Fibroblast of skin of back (primary cell): Measurements from ENCODE around the gene EYS.
"Not testable (repeated sequence)": the region's sequence is repeated elsewhere in the genome, so short reads cannot be mapped to it uniquely, and the experiment has no call there.

Source experiments
- DNase-seq: peaks from one replicate; pipeline ENCODE4 v3.0.0-alpha.2; 2013

Gene EYS

DNA sequence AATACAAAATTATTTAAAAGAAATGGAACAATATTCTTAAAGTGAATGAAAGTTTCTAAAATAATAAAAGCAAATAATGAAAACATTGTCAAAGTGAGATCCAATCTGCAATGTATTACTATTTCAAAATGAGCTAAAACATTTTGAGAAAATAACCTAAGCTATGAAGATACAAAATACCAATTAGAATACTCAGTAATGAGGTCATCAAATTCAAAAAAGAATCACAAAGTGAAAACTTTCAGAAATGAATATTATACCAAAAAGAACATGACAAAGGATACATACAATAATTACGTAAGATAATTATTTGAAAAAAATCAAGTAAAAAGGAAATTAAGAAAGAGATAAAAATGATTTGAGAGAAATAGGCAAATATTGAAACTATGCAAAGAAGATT, 634.5 kb downstream of the EYS start:
- DNase-seq: no peak

DNA sequence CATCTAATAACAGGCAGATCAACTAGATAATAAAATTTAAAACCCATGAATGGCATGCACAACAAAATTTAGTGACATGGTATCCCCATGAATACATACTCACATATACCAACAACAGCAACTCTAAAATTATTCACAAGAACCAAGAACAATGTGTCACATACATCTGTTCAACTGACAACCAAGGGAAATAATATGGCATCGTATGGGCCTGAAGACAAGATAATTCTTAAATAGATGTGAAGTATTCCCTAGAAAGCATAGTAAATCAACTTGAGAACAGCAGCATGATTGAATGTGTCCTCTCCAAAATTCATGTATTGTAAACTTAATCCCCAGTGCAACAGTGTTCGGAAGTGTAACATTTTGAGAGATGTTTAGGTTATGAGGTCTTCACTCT, 635.5 kb downstream of the EYS start:
- no peak for DNase-seq

DNA sequence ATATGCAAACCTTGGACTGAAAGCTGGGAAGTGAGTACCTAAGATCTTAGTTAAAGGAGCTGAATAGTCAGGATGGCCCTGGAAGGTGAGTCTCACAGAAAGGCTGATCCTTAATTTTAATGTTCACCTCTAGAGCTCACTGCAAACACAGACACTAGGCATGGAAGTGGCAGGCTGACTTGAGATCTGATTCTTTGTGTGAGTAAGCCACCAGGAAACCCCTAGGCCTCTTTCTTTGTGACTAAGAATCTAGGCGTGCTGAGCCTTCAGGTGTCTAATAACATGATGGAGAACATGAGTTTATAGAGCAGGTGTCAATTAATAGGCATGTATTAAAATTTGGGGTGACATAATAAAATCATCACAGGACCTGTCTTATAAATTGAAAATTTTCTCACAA, 642.2 kb downstream of the EYS start:
- no peak for DNase-seq

DNA sequence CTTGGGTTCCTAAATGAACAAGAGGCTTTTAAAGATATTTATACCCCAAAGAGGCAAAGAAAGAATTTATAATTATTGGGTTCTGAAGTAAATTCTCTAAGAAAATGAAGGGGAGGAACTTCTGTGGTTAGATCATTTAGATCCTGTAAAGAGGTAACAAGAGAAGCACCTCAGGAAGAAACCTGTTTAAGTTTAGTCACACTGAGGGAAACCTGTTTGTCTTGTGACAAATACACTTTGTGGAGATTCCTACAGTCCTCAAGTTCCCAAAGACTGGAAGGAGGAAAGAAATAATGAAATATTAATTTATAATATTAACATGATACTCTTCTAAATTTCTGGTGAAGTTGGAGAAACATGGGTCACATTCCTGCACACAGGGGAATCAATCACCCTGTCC, 647.5 kb downstream of the EYS start:
- DNase-seq: no peak

DNA sequence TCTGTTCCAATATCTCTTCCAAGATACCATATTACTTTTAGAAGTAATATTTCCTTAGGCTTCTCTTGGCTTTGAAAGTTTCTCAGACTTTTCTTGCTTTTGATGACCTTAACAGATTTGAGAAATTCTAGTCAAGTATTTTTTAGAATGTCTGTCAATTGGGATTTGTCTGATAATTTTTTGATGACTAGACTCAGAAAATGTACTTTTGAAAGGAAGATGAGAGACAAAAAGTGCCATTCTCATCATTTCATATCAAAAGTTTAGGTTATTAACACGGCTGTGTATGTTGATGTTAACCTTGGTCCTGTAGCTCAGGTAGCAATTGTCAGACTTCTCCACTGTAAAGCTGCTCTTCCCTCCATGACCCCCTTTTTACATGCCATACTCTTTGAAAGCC, 651.5 kb downstream of the EYS start:
- no peak for DNase-seq

DNA sequence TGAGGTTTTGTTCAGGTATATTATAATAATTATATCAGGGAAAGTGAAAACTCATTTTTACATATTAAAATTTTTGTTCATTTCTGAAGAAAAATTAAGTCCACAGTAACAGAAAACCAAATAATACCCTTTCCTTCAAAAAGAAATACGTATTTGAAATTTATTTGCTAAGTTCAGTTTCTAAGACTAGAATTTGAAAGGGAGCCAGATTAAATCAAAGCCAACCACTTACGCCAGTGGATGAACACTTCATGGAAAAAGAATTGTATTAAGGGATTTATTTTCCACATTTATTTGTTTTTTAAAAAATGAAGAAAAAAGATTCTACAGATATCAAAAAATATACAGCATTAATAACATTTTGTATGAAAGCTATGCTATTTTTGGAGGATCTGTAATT, 654.4 kb downstream of the EYS start:
- DNase-seq: no peak

DNA sequence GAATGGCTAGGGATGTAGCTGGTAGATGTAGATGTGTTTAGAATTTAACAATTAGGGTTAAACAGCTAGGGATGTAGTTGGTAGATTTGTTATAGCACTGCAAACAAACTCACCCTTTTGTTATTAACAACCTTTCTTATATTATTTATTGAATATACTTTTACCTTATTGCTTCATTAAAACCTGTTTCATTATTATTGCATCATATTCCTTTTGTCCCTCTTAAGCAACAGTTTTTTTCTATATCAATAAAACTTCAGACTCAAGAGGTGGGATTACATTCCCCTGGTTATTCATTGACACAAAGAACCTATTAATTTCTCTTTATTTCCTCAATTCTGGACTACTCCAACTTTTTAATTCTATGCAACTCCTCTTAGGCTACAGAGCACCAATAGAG, 661.2 kb downstream of the EYS start:
- DNase-seq: no peak

DNA sequence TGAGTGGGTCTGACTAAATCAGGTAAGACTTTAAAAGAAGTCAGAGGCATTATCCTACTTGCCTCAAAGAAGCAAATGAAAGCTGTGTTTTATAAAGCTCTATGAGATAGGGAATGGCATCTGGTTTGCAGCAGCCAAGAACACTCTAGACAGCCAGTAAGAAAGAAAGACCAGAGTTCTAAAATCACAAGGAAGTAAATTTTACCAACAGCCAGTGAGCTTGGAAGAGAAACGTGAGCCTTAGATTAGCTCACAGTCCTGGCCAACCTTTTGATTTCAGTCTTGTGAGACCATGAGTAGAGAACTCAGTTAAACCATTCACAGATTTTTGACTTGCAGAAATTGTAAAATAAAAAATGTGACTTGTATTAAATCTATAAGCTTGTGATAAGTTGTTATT, 693.0 kb downstream of the EYS start:
- DNase-seq: no peak

DNA sequence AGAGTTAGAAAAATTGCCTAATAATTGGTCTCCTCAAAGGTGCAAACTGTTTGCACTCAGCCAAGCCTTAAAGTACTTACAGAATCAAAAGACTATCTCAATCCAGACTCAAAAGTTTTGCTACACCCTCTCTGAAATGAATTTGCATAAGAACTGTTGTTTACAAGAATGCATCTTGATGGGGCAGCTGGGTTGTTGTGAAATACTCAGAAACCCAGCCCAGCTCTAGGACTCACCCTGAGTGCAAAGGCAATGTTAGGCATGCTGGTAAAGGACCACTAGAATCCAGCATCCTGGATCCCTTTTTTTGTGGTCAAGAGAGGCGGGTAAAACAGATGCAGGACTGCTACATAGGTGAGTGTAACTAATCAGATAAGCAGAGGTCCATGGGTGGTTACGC, 700.2 kb downstream of the EYS start:
- DNase-seq: no peak

DNA sequence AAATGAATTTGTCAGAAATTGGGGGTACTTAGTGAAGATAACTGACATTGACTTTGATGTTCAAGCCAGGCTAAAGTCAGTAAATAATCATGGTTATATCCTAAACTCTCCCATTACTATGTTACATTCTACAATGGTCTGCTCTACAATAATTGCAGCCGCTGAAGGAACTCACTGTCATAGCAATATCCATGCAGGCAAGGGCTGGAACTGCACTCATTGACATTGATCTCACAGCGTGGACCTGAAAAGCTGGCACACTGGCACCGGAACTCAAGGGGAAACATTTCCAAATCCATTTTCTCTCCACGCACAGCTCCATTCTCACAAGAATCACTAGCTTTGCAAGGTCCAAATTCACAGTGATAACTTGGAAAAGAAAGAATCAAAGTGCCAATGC, 702.7 kb downstream of the EYS start:
- no peak for DNase-seq

DNA sequence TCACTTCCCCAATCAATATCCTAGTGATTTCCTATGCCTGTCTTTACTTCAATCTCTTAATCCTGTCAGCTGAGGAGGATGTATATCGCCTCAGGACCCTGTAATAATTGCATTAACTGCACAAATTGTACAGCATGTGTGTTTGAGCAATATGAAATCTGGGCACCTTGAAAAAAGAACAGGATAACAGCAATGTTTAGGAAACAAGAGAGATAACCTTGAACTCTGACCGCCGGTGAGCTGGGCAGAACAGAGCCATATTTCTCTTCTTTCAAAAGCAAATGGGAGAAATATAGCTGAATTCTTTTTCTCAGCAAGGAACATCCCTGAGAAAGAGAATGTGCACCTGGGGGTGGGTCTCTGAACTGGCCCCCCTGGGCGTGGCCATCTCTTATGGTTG, 704.1 kb downstream of the EYS start:
- not testable (repeated sequence) for DNase-seq

DNA sequence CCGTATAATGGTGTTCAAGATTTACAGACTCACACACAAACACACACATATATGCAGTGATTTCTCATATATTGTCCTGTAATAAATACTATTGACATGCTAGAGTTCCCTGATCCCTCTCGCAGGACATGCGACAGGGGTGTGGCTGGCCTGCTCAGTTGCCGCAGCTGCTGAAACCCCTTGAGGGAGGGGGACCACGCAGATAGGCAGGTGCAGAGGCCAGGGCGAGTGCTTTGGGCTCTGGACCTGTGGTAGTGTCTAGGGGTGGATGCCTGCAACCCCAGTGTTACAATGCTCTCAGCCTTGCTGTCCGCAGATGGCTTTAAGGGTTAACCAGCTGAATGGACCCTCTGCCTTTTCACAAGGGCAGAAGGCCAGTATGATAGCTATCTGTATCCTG, 706.2 kb downstream of the EYS start:
- no peak for DNase-seq

DNA sequence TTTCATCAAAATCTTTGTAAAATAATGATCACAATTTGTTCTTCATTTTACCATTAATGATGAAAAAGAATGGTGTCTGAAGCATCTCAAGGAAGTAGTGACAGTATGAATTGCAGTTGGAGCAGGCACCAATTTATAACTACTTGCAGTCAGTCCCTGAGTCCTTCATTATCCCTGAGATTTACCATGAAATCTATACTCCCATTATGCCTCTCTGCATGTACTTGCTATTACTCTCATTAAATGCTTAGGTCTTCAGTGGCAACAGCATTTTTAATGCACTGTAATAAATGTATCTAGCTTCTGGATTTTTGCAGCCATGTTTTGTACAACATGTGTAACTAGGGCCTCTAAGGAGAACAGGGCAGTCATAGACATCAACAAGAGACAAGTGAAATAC, 708.8 kb downstream of the EYS start:
- no peak for DNase-seq

DNA sequence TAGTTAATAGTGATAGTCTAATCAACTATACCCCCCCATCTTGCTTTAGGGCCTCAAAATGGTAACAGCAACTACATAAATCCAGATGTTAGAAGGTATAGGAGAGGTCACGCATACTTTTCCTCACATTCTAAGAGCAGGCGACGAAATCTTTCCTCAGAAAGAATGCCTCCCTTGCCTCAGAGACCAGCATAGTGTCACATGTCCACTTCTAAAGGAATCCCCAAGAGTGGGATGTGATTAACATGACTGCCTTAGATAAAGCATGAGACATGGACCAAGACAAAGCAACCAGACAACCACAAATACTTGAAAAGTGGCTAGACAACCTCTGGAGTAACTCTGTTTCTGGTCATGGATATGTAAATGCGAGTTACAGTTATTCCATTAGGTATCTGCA, 710.7 kb downstream of the EYS start:
- peak; percentile 1 for DNase-seq

DNA sequence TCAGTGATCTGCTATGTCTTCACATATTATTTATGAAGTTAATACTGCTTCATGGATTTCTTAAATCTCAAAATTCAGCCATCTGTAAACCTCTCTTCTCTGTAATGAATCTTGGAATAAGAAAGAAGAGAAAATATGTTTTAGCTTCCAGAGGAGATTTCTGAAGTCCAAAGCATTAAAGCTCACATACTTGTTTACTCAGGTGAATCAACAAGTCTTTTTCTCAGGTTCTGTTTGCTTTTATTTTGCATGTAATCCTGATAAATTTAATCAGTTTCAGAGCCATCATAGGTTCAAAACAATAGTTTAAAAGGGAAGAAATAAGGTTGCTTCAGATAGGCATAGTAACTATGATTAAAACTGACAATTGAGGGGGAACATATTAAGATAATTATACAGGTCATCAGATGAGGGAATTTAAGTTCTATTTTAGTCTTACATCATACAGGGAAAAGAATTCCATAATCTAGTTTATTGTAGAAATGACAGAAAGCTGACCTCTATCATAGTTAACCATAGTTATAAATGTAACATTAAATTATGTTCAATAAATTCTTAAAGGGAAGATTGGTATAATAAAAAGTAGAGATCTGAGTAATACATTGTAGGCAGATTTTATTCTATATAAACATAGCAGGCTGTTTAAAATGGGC, 716.2 kb downstream of the EYS start:
- DNase-seq: no peak

DNA sequence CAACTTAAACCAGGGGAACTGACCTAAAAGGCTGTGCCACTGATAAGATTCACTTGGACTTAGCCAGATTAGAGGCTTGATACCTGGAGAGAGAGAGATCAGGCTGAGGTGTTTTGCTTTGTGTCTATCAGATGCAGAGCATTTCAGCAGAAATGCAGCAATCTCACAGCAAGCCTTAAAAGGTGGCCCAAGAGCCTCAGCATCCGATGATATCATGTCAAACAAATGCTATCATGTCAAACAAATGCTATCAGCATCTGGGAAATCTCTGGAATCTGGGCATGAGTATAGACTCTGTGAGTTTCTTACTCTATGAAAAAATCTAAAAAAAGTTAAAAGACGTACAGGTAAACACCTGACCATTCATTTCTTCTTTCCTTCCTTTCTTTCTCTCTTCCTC, 718.9 kb downstream of the EYS start:
- DNase-seq: peak; percentile 15

DNA sequence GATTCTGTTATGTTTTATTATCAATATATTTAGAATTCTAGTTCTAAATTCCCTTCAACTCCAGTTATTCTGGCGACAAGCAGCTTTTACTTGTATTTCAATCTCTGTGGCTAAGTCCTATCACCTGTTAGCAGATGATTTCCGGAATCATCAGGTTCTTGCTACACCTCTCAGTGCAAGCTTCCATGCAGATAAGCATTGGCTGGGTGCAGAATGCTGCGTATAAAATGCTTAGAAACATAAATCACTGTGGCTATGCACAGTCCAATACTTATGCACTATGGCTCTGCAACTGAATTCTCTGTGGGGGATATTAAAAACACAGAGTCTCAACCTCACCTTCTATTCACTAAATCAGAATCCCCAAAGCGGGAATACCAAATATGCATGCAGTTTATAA, 720.0 kb downstream of the EYS start:
- DNase-seq: no peak

DNA sequence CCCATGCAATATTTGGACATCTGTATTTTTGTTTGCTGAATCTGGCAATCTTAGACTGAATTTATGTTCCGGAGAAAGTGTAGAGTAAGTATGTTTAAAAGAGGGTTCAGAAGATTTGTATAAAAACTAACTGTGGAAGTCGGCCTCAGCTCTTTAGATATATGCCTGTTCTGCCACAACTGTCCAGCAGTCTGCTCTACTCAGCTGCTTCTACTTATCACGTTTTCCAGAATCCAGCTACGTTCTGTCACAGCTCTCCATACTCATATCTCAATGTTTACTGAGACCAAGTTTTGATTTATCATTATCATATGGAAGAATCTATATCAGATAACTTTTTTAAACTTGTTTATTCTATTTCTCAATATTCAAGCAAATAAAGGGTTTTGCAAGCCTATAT, 721.3 kb downstream of the EYS start:
- DNase-seq: no peak

DNA sequence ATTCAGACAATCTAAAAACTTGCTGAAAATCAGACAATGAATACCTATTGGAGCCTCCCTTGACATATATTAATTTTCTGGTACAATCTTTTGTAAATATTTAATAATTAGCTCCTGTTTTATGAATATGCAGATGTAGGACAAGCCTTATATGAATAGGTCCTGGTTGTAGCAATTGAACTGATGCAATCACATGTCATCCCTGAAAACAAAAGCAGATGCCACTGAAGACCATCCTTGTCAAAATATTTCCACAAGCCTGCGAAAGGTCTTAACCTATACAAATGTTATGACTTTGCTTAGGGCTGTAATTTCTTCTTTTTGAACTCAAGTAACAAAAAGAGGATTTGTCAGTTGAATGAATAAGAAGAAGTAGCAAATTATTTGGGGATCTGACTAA, 722.1 kb downstream of the EYS start:
- peak; percentile 6 for DNase-seq

DNA sequence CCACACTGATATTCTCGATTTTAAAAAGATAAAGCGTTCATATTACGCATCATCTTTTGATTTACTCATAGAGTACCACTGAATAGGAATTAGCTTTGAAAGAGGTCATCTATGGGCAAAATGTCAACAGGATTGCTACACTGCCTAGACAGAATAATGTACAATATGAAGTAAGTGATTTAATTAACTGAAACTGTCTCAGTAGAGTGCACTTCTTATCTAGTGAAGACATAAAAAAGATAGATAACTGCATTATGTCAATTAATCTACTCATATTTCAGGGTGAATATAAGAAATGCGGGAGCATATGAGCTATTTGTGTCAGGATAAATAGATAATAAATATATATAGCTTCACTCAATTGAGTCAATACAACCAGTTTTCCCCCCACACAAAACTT, 723.9 kb downstream of the EYS start:
- DNase-seq: no peak

DNA sequence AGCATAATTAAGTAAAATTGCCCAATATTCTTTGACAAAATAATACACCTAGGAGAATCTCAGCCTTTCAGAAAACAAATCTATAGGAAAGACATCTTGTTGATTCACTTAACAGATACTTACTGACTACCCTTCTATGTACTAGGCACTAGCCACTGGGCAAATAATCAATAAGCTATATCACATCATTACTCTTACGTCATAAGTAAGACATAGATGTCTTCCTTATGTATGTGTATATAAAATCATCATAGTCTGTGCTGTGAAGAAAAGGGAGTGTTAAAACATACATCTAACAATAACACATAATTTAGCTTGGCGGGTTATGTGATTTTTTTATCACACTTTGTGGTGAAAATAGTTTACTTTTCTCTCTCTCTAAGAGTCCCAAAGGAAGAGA, 733.9 kb downstream of the EYS start:
- DNase-seq: no peak

DNA sequence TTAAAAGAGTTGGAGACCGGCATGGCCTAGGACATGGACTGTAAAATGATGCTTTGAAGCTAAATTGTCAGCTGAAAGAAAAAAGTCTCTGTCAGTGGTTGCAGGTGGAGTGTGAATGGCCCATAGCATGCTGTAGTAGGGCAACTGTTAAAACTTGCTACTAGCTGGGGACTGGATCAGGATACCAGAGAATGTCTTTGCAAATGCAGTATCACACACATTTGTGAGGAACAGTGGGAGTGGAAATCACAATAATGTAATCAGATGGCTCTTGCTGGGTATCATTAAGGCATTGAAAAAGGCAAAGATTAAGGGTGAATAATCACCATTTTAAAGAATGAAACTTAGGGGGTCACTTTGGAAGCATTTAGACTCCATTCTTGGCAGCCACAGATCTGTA, 737.9 kb downstream of the EYS start:
- DNase-seq: no peak

DNA sequence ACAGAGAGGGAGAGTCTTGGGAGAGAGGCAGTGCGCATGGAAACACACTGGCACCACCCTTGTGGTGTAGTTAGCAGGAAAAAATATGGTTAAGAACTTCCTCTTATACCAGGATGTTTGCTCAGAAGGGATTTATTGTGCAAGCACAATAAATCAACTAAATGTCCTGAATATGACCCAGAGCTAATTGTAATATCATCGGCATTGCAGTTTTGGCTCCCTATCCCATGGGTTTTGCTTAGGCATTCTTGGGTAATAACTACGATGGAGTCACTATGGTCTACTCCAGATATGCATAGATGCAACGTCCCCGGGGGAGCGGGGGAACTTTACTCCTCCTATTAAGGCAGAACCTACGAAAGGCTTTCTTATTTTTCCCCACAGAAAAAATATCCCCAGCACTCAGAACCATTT, 751.6 kb downstream of the EYS start:
- no peak for DNase-seq

DNA sequence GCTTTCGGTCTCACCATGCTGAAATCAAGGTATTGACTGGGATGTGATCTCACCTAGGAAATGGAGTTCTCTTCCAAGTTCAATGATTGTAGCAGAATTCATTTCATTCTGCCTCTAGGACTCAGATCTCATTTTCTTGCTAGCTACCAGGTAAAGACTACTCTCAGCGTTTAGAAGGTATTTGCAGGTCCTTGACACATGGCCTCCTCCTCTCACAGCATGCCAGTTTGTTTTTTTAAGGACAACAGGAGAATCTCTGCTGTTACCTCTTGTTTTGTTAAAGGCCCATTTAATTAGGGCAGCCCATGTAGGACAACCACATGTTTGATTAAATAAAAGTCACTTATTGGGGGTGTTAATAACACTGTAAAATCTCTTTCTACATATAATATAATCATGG, 757.8 kb downstream of the EYS start:
- no peak for DNase-seq

DNA sequence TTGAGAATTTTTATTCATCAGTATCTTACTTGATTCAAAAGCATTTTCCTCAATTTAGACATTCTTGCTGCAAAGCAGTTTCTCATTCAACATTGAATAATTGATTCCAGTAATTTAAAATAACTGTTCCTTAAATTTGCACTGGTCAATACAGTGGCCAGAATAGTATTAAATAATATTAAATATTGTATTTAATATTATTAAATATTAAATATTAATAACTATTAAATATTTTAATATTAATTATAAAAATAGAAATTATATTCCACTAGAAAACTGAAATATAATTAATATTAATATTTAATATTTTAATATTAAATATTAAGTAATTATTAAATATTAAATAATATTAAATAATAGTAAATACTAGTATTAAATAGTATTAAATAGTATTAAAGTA, 758.8 kb downstream of the EYS start:
- no peak for DNase-seq

DNA sequence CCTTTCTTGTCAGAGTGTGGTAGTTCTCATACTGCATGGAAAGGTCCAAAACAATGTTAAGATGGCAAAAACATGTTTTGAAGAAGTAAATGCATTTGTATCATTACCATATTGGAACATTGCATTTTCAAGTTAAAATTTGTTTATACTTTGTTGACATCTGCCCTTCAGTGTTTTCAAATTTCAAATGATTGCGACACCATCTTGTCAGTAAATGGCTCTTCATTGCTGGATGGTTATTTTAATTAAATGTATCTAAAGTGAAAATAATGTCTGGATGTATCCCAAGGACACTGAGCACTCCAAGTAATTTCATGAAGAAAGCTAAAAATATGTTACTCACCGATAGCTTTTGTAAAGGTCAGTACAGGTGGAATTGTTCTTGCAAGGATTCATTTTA, 761.6 kb downstream of the EYS start:
- no peak for DNase-seq
